Measurements from ENCODE around the gene ICAM2.

ICAM2 gene

DNA sequence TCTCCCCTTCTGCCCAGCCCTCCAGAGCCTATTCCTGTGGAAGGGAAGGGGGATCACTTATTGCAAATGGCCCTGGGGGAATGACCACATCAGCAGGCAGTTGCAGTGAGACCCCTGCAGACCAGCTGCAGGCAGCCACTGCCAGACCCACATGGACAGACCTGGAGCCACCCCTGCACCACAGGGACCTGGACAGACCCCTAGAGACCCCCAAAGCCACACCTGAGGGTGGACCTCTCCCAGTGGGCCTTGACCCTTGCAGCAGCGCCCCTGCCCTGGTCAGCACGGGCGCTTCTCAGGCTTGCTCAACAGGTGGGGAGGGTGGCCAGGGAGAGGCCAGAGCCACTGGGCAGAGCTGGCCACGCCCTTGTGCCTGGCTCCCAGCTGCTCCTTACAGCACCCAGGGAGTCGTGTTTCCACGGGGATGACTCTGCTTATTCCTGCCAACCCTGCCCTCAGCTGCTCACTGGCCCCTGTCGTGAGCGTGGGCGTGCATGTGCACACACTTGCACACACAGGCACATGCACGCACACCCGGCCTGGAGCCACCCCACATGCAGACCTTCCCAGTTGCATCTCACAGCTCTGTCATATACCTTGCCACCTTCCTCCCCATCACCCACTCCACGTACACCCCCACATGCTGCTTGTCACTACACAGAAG, 46.4 kb downstream of the ICAM2 start:
- DNase-seq, result no peak

DNA sequence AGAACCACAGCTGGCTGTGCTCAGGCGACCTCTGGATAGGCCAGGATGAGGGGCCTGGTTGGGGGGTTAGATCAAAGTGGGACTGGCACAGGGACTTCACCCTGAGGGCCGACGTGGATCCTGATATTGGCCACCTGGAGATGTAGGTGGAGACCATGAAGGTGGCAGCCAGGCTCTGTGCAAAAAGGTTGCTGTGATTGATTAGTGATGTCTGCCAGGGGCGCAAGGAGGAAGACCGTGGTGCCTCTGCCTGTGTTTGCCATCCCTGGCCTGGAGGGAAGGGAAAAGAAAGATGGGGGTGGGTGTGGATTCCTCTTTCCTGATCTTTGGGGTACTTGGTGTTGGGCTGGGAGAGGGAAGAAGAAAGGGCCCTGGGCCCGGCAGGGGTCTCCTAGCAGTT, 47.2 kb downstream of the ICAM2 start:
- no peak for DNase-seq

DNA sequence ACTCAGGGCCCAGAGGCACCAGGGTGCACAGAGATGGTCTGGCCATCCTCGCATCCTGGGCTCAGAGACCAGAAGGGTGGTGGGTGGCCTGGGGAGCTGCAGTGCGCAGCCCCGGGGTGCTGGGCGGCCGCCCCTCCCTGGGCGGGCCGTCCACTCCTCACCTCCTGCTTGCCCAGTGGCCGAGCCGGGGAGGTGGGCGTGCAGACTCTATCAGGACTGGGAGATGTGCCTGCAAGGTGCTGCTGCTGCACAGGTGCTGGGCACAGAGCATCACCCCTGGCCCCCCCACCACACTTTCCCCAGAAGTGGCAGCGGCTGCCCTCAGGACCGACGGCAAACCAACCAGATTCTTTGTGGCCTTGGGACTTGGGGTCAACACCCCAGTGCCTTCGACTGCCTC, 47.6 kb downstream of the ICAM2 start, which contains the start of gene SCN4A:
Gene SCN4A, minus strand, starts transcription at position 123 of the 400 bp plus-strand sequence. Its CDS starts 77 bp downstream, at position 46.
- no peak for DNase-seq

DNA sequence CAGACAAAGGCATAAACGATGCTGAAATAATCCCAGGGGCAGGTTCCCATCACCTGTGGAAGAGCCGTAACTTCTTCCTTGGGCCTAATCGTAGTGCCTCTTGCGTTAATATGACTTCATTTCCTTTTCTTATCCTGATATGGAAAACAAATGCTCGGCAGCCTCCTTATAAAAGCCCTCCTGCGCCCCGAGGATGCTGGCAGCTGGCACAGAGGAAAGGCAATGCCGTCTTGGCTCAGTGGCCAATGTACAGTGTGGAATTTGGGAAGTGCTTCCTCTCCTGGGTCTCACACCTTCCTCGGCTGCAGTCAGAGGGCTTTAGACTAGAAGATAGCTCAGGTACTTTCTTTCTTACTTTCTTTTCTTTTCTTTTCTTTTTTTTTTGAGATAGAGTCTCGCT, 51.2 kb downstream of the ICAM2 start:
- DNase-seq, result no peak

DNA sequence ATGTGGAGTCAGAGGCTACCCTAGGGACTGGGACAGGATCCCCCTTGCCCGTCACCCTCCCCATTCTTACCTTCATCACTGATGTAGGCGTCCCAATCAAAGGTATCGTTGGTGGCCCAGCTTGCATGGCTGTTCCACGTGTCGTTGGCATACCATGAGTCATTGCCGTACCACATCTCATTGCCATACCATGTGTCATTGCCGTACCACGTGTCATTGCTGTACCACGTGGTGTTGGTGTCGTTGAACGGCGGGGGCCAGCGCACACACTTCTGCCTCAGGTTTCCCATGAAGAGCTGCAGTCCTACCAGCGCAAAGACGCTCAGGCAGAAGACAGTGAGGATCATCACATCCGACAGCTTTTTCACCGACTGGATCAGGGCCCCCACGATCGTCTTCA, 52.5 kb downstream of the ICAM2 start:
- no peak for DNase-seq

DNA sequence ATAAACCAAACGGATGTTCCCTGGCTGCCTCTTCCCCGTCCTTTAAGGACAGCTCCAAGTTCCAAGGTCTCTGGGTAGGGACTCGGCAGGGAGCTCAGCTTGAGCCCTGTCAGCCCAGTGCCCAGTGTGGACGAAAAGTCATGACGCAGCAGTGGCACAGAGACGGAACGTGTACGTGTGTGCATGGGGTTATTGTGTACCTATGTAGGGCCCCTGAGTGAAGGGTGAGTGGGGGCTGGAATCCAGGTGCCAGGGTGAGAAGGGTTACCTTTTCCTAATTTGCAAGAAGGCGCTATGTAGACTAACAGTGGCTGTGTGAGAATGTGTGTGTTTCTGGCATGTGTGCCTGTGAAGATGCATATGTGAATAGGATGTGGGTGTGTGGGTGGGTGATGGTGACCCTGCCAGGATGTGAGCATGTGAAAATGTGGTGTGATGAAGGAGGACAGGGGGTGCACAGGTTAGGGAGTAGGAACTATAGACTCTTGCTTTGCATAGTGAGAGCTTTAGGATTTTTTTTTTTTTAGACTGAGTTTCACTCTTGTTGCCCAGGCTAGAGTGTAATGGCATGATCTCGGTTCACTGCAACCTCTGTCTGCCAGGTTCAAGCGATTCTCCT, 53.7 kb downstream of the ICAM2 start:
- no peak for DNase-seq

DNA sequence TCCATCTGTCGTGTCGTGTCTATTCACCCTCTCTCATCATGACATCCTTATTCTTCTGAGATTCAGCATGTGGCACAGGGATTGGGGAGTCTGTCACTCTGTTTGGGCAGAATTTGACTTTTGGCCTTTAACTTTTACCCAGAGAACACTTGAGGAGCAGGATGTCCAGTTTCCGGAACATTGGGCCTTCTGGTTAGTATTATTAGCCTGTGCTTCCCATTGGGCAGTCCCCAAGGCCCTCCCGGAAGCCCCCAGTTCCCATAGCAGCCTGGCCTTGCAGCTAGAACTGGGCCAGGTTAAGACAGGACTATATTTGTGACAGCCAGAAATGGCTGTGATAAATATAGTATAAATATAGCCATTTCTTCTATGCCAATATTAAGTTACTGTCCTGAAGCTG, 57.3 kb downstream of the ICAM2 start:
- no peak for DNase-seq

DNA sequence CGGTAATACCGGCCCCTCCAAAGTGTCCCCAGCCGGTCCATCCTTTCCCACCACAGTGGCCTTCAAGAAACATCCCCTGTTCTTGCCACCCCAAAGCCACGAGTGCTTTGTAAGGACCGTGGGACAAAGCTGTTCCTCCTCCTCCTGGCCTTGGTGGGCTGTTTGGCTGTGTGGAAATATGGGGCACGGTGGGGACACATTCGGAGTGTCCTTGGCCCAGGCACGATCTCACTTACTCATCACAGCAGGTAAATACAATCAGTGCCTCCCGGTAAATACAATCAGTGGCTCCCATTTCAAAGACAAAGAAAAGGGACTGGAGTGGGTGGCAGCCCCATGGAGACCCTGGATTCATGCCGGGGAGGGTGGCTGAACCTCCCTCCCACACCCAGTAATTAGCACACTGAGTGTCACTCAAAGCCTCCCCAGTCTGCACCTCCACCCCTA, 58.1 kb downstream of the ICAM2 start:
- no peak for DNase-seq

DNA sequence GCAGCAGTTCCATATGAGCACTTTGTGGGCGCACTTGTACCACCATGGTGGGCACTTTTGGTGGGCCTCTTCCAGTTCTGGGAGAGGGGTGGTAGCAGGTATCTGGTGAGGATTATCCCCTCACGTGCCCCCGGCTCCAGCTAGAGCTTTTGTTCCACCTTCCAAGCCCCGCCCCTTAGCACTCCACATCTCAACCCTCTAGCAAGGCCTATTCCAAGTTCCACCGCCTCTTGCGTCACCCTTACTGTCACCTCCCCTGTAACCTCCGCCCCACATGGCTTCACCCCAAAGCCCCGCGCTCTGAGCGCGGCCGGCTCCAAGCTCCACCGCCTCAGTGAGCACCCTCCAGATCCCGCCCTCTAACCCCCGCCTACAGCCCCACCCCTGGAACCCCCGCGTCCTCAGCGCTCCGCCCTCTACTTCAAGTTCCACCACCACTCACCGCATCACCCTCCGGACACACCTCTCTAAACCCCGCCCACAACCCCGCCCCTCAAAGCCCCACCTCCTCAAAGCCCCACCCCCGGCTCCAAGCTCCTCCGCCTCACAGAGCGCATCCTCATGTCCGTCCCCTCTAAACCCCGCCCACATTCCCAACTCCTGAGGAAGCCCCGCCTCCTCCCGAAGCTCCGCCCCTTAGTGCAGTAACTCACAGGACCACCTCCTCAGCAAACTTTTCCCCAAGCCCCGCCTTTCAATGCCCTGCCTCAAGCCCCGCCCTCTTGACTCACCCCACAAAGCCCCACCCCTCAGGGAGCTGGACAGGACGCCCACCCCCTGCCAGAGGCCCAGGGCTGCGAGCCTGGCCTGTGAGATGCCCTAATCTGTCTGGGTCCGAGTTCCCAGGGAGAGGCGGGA, 58.8 kb downstream of the ICAM2 start:
- peak; percentile 60 for DNase-seq

DNA sequence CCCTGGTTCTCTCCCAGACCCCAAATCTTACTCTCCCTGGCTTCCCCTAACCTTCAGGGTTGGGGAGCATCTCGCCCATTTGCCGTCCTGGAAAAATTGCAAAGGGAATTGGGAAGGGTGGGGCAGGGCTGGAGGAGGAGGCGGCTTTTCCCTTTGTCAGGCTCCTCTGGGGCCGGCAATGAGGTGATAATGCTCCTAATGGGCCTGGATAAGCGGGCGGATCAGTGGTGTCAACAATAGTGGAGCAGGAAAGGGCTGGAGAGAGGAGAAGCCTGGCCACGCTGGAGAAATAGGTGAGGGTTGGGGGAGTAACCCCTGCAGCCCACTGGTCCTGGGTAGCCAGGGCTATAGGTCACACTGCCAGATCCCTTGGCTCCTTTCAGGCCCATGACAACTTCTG, 60.0 kb downstream of the ICAM2 start:
- no peak for DNase-seq

DNA sequence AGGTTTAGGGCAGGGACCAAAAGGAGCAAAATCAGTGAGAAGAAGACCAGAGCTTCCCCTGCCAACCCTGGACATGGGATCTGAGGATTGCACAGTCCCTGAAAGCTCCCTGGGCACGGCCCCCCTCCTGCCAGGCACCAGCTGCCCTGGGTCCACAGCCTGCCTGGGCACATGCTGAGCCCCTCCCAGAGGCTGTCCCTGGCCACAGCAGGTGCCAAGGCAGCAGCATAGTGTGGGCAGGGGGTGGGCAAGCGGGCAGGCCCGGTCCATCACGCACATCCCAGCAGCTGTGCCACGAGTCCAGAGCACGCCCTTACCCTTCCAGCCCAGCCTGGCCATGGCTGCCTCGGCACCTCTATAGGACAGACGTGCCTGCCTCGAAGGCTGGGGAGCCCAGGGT, 60.4 kb downstream of the ICAM2 start:
- no peak for DNase-seq

DNA sequence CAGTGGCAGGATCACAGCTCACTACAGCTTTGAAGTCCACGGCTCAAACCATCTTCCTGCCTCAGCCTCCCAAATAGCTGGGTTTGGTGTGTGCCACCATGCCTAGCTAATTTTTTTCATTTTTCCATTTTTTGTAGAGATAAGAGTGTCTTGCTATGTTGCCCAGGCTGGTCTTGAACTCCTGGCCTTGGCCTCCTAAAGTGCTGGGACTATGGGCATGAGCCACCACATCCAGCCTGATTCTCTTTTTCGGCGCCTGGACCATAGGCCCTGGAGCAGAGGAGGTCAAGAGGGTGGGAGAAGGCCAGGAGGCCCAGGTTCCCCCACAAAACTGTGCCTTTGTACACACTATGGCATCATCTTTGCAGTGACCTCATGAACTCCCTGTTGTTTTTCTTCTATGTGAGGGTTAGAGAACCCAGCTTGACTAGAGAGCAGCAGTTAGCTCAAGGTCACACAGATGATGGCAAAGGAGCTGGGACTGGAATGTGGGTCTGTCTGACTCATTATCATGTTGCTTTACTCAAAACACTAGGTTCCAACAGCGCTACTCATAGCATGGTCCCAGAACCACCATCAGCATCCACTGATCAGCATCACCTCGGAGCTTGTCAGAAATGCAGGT, 64.0 kb downstream of the ICAM2 start:
- DNase-seq, result peak; percentile 40

DNA sequence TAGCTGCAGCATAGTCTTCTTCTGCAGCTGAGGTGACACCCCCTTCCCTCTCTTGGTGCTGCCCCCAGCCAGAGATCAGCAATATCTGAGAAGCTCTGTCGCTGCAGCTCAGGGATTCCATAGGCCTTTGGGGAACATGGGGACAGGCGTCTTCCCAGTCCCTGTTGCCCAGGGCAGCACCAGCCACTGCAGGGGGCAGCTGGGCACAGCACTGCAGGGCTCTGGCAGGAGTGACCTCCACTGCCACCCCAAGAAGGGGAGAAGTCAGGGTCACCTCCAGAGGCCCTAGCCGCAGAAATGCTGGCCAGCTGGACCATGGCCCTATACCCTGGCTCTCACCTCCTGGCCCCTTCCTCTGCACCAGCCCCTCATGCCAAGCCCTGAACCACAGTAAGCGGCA, 64.6 kb downstream of the ICAM2 start:
- no peak for DNase-seq

DNA sequence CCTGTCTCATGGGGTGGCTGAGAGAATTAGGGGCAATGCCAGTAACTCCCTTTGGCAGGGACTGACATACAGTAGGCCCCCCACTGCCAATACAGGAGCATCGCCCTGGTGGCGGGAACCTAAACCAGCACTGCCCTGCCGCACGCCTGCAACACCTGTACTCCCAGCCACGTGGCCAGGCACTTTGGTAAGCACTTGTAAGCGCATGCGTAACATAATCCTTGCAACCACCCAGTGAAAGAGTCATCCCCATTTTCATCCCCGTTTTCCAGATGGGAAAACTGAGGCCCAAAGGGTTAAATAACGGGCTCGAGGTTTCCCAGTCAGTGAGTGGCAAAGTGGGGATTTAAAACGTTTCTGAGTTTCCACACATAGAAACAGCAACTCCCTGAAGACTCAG, 65.2 kb downstream of the ICAM2 start:
- DNase-seq, result no peak

DNA sequence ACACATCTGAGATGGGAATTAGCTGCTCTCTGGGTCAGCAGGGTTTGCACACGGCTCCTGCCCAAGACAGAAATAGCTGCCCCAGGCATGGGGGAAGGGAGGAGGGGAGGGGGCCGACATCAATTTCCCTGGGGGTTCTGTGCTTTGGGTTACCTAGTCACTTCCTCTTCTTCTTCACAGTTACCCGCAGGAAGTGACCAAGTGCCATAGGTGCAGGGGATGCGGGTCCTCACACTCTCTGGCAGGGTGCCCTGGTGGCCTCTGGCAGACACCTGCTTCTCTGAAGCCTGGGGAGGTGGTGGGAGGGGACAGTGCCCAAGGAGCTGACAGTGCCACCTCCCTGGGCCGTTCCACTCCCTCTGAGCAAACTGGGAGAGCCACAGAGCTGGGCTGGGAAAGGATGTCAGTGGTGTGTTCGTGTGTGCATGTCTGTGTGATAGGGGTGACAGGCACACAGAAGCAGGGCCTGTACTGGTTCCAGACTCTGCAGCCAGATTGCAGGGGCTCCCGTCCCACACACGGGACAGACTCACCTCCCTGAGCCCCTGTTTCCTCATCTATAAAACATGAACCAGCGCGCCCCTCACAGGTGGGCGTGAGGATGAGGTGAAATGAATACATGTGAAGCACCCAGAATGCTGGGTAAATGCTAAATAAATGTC, 65.9 kb downstream of the ICAM2 start:
- no peak for DNase-seq
